GM19468 (cell line): ENCODE measurements around the gene NPAT.

Experiments
- ATAC-seq: cut with Tn5 transposase; IDR thresholded peaks from one replicate; pipeline ENCODE4 v1.9.1; 2021; ENCODE audit warnings: mild to moderate bottlenecking, moderate library complexity, moderate number of reproducible peaks; ENCODE audit not compliant: unreplicated experiment; ENCODE audit errors: extremely low read depth

The NPAT gene

GRCh38 chr11:108222574-108223347, at the start of gene NPAT, which contains the start of gene ATM:
Gene NPAT (minus strand): TSS chr11:108222638. CDS start chr11:108222536, 102 bp downstream.
Gene ATM (plus strand): TSS chr11:108223067. CDS start chr11:108227625, 4,558 bp downstream.
- ATAC-seq, result peak; percentile 71

DNA sequence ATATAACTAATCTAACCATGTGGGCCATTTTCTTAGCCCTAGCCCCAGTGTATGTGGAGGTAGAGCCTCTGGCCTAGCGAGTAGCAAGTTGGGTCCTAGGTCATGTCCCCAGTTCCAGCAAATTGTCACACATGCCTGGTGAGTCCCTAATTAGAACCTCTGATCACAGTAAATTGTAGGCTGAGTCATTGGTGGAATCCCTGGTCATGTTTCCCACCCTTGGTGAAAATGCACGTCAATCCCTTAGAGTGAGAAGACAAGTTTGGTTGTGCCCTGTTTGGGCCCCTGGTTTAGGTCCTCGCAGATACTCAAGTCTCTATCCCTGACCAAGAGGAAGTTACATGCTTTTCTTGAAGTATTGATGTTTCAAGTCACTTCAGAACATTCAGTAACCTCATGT, 47.1 kb upstream of the NPAT start:
- no peak for ATAC-seq

GRCh38 chr11:108253176-108253575, 30.7 kb upstream of the NPAT start:
- no peak for ATAC-seq

DNA sequence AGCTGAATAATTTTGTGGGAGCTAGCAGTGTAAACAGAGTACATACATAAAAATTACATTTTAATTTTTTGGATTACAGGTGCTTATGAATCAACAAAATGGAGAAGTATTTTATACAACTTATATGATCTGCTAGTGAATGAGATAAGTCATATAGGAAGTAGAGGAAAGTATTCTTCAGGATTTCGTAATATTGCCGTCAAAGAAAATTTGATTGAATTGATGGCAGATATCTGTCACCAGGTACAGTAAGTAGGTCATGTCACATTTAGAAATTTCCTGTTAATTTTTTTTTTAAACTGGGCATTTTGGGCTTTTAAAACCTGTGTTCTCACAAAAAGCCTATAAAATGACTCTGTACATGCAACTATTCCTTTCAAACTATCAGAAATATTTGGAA, 24.4 kb upstream of the NPAT start:
- no peak for ATAC-seq

- ATAC-seq, result no peak
Measured at GRCh38 chr11:108246308-108246707, 23.9 kb upstream of the NPAT start.

GRCh38 chr11:108242422-108242821, 20.0 kb upstream of the NPAT start:
- ATAC-seq, result no peak

DNA sequence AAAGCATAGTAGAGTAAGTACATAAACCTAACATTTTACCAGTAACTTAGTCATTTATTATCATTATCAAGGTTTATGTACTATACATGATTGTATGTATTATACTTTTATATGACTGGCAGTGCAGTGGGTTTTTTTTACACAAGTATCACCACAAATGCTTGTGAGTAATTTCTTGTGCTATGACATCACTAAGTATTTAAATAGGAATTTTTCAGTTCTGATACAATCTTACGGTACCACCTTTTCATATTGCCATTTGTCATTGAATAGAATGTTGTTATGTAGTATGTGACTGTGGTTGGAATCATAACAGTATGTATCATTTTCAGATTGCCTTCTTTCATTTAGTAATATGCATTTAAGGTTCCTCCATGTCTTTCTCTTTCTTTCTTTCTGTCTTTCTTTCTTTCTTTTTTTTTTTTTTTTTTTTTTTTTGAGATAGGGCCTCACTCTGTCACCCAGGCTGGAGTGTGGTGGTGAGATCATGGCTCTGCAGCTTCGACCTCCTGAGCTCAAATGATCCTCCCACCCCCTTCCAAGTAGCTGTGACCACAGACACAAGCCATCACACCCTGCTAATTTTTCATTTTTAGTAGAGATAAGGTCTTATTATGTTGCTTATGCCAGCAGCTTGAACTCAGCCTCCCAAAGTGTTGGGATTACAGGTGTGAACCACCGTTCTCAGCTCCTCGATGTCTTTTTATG, 19.0 kb upstream of the NPAT start:
- no peak for ATAC-seq

DNA sequence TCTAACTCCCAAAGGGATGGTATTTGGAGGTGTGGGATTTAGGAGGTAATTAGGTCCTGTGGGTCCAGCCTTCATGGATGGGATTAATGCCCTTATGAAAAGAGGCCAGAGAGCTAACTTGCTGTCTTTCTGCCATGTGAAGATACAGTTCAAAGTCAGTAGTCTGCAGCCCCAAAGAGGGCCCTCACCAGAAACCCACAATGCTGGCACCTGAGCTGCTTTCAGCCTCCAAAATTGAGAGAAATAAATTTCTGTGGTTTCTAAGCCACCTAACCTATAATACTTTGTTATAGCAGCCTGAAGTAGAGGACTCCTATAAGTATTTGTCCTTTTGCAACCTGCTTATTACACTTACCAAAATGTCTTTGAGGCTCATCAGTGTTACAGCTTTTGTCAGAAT, 16.6 kb upstream of the NPAT start:
- no peak for ATAC-seq

- no peak for ATAC-seq
Measured at GRCh38 chr11:108237058-108237481, 14.6 kb upstream of the NPAT start.

- no peak for ATAC-seq
Measured at GRCh38 chr11:108235633-108236032, 13.2 kb upstream of the NPAT start.

DNA sequence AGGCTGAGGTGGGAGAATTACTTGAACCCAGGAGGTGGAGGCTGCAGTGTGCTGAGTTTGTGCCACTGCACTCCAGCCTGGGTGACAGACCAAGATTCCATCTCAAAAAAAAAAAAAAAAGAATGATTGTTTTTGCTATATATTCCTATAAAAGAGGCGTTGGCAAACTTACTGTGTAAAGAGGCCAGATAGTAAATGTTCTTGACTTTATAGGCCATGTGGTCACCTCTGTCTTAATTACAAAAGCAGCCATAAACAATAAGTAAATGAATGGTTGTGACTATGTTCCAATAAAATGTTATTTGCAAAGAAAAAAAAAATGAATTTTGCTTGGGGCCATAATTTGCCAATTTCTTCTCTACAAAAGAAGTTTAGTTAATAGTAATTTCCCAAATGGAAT, 12.8 kb upstream of the NPAT start:
- ATAC-seq, result no peak

GRCh38 chr11:108233277-108233945, 11.0 kb upstream of the NPAT start:
- no peak for ATAC-seq

GRCh38 chr11:108228251-108228650, 5.8 kb upstream of the NPAT start:
- ATAC-seq, result no peak

- ATAC-seq, result no peak
Measured at GRCh38 chr11:108226036-108226435, 3.6 kb upstream of the NPAT start.

GRCh38 chr11:108224911-108225786, 2.7 kb upstream of the NPAT start:
- no peak for ATAC-seq

GRCh38 chr11:108224366-108224765, 1.9 kb upstream of the NPAT start:
- ATAC-seq, result no peak

- peak; percentile 15 for ATAC-seq
Measured at GRCh38 chr11:108223348-108224149, 1.1 kb upstream of the NPAT start.

GRCh38 chr11:108221911-108222573, 396 bp downstream of the NPAT start:
- no peak for ATAC-seq

- ATAC-seq, result no peak
Measured at GRCh38 chr11:108221371-108221770, 1.1 kb downstream of the NPAT start.
